Measurements from ENCODE around the gene SIN3A.

- TF ChIP-seq CTCF (IDR thresholded peaks at IDR 0.05; ENCODE audit: control extremely low read depth in 1 of 3, insufficient read depth in 1 of 3, low read depth in 1 of 3, low read length in 3 of 3) (no peak), SP1 (IDR thresholded peaks at IDR 0.05; ENCODE audit: low read depth, low read length) (no peak), SAP30 (IDR thresholded peaks at IDR 0.05; ENCODE audit: insufficient read depth, insufficient replicate concordance, low read length) (no peak), KDM4A (IDR thresholded peaks at IDR 0.05; ENCODE audit: low read depth, low read length, severe bottlenecking) (no peak), CHD1 (IDR thresholded peaks at IDR 0.05; ENCODE audit: low read depth, low read length) (no peak), MAFK (IDR thresholded peaks at IDR 0.05; ENCODE audit: low read depth, low read length) (no peak), POU5F1 (IDR thresholded peaks at IDR 0.05; ENCODE audit: low read depth, low read length) (no peak), RAD21 (IDR thresholded peaks at IDR 0.05 in 1 of 2, conservative IDR thresholded peaks at IDR 0.05 in 1 of 2; ENCODE audit: low read depth in 2 of 2, low read length in 2 of 2) (no peak), POLR2AphosphoS5 (IDR thresholded peaks at IDR 0.05; ENCODE audit: low read depth, low read length) (no peak), SUZ12 (IDR thresholded peaks at IDR 0.05; ENCODE audit: low read length) (no peak)
Observed at GRCh38 chr15:75371901-75372688, 79.4 kb downstream of the SIN3A start.

Data from H1 (cell line).